PC-3 (cell line): Measurements from ENCODE around the gene CDC37L1. TPM values are rescaled to one million over a fixed set of nuclear protein-coding genes. Genes with fewer than 3 reads are reported as not detected.

Experiments
- ATAC-seq: fragments of 200-7000 bp; cut with Tn5 transposase; 2 replicates; pipeline ENCODE4 v1.9.1; 2020; ENCODE audit warnings: mild to moderate bottlenecking, moderate library complexity
- BruUV-seq: library from RNA; stranded (reverse); fragments of 400-500 nt; replicated peaks from 2 replicates; lab custom pipeline; 2021; lab: Mats Ljungman, UMichigan
- CTCF ChIA-PET: fragments of 300-600 bp; sonication (Branson Sonifier 250); formaldehyde crosslinking; loops from one replicate; lab custom pipeline; 2022; ENCODE audit warnings: antibody characterized with exemption; lab: Charles Lee
- POLR2A ChIA-PET: fragments of 300-600 bp; sonication (Branson Sonifier 250); formaldehyde crosslinking; loops from one replicate; lab custom pipeline; 2022; ENCODE audit warnings: antibody characterized with exemption; ENCODE audit not compliant: unreplicated experiment; lab: Charles Lee
- DNase-seq: peaks from one replicate; pipeline ENCODE4 v3.0.0-alpha.2; 2015
- H2AFZ ChIP-seq: fragments of 300-600 bp; sonication (generic); 2 replicates; pipeline ENCODE4 v1.6.0; 2016; ENCODE audit warnings: antibody characterized with exemption, low read length
- H3F3A ChIP-seq: fragments of 300-600 bp; sonication (generic); one replicate; pipeline ENCODE4 v1.6.0; 2017; ENCODE audit warnings: antibody characterized with exemption, low read length, control low read depth, mild to moderate bottlenecking; ENCODE audit not compliant: unreplicated experiment
- H3K27ac ChIP-seq: fragments of 300-600 bp; sonication (generic); 2 replicates; pipeline ENCODE4 v1.5.1; 2016; ENCODE audit warnings: mild to moderate bottlenecking, low read length
- H3K27me3 ChIP-seq: fragments of 300-600 bp; sonication (generic); 2 replicates; pipeline ENCODE4 v1.6.1; 2016; ENCODE audit warnings: low read length, mixed read lengths
- H3K36me3 ChIP-seq: fragments of 300-600 bp; sonication (generic); 2 replicates; pipeline ENCODE4 v1.6.1; 2016; ENCODE audit warnings: low read depth, mixed run types, low read length, mixed read lengths
- H3K4me1 ChIP-seq: fragments of 300-600 bp; sonication (generic); 2 replicates; pipeline ENCODE4 v1.5.1; 2016; ENCODE audit warnings: low read length; ENCODE audit not compliant: insufficient read depth
- H3K4me2 ChIP-seq: fragments of 300-600 bp; sonication (generic); 2 replicates; pipeline ENCODE4 v1.6.0; 2016; ENCODE audit warnings: low read length
- H3K4me3 ChIP-seq: fragments of 300-600 bp; sonication (generic); 2 replicates; pipeline ENCODE4 v1.5.1; 2016; ENCODE audit warnings: mild to moderate bottlenecking, low read length, mixed read lengths
- H3K79me2 ChIP-seq: fragments of 300-600 bp; sonication (generic); 2 replicates; pipeline ENCODE4 v1.6.1; 2017; ENCODE audit warnings: low read length, mixed read lengths
- H3K9ac ChIP-seq: fragments of 300-600 bp; sonication (generic); 2 replicates; pipeline ENCODE4 v1.6.0; 2016; ENCODE audit warnings: mild to moderate bottlenecking, low read length
- H3K9me2 ChIP-seq: fragments of 300-600 bp; sonication (generic); replicated peaks from 2 replicates; pipeline ENCODE4 v1.6.1; 2016; ENCODE audit warnings: mixed run types, low read length, mixed read lengths
- H3K9me3 ChIP-seq: fragments of 300-600 bp; sonication (generic); 2 replicates; pipeline ENCODE4 v1.6.1; 2016; ENCODE audit warnings: low read length, mixed read lengths
- H4K20me1 ChIP-seq: fragments of 300-600 bp; sonication (generic); 2 replicates; pipeline ENCODE4 v1.6.1; 2016; ENCODE audit warnings: low read length, mixed read lengths
- CTCF ChIP-seq: fragments of 300-600 bp; sonication (generic); conservative IDR thresholded peaks from 2 replicates; pipeline ENCODE4 v1.5.1; 2017; ENCODE audit warnings: antibody characterized with exemption, low read depth, mild to moderate bottlenecking, low read length
- EZH2 ChIP-seq: fragments of 300-600 bp; sonication (generic); IDR thresholded peaks from one replicate; pipeline ENCODE4 v1.6.1; 2017; ENCODE audit warnings: antibody characterized with exemption, mild to moderate bottlenecking, low read length; ENCODE audit not compliant: unreplicated experiment
- EZH2phosphoT487 ChIP-seq: fragments of 300-600 bp; sonication (generic); IDR thresholded peaks from 2 replicates; pipeline ENCODE4 v1.6.1; 2018; ENCODE audit warnings: mild to moderate bottlenecking, antibody characterized with exemption, low read length, borderline replicate concordance
- intact Hi-C: fragments of 100-400 bp; cut with micrococcal nuclease; formaldehyde crosslinking; loops from 2 replicates; pipeline ENCODE4 v1.9.0; 2023
- total RNA-seq: library from RNA; depleted of rRNA; stranded (reverse); fragments of >200 nt; gene quantifications from 2 replicates; pipeline ENCODE4 v1.2.3, GENCODE V29; 2014

The CDC37L1 gene
- total RNA-seq, 1 experiment from 2014 or later: 5.1 TPM

- TF ChIP-seq CTCF: no peak
- no peak for TF ChIP-seq EZH2phosphoT487
- TF ChIP-seq EZH2: no peak
- H3K27ac ChIP-seq: peak overlapping the region; percentile 56
- intact Hi-C loops: loop anchor here (2.0 to 5.0 kb wide), 2 partner anchors 62 to 78 kb away; partner anchors contain the start of genes CDC37L1 and PLPP6
- H3K4me1 ChIP-seq: peaks cover 15% of the 10 kb centered on the region; the same call in 1 of the 2 replicates
- peak overlapping the region; percentile 92 for H2AFZ ChIP-seq
- ATAC-seq: no peak; the same call in 1 of the 2 replicates
- no peaks in the 10 kb centered on the region for H3F3A ChIP-seq
- POLR2A ChIA-PET: no interaction called here
- H3K4me2 ChIP-seq: peak overlapping the region; percentile 99
- H3K4me3 ChIP-seq: peak overlapping the region; percentile 96
- peak; percentile 27 for DNase-seq
- no peaks in the 10 kb centered on the region for H3K27me3 ChIP-seq
- CTCF ChIA-PET: no interaction called here
- H3K9me2 ChIP-seq: no peaks in the 10 kb centered on the region
- no peaks in the 10 kb centered on the region for H3K9me3 ChIP-seq
- H3K36me3 ChIP-seq: no peaks in the 10 kb centered on the region
- no peaks in the 10 kb centered on the region for H4K20me1 ChIP-seq
- no TSS peak for BruUV-seq
- H3K9ac ChIP-seq: peak overlapping the region; percentile 86
- H3K79me2 ChIP-seq: peaks cover 49% of the 10 kb centered on the region
Measured at GRCh38 chr9:4740388-4740637, 60.9 kb downstream of the CDC37L1 start.

- ChIA-PET CTCF (no interaction called here), POLR2A (interaction anchor here (0.7 kb wide), 1 partner anchor 1139 kb away, joined by 3 read pairs; no protein-coding TSS in a partner anchor)
- no peaks in the 10 kb centered on the region for H3K27me3 ChIP-seq
- peak within 1 kb of the TSS; percentile 56 for H3K27ac ChIP-seq
- peaks cover 15% of the 10 kb centered on the region; the same call in 1 of the 2 replicates for H3K4me1 ChIP-seq
- H3K79me2 ChIP-seq: peaks cover 49% of the 10 kb centered on the region
- peak within 1 kb of the TSS; percentile 99 for H3K4me2 ChIP-seq
- no peaks in the 10 kb centered on the region for H3K9me2 ChIP-seq
- H2AFZ ChIP-seq: peak within 1 kb of the TSS; percentile 92
- H3K4me3 ChIP-seq: peak within 1 kb of the TSS; percentile 96
- H3K9ac ChIP-seq: peak within 1 kb of the TSS; percentile 86
- intact Hi-C loops: loop anchor here (2.0 to 5.0 kb wide), 2 partner anchors 62 to 78 kb away; partner anchors contain the start of genes CDC37L1 and PLPP6
- no peak for TF ChIP-seq EZH2phosphoT487
- TF ChIP-seq CTCF: no peak
- H3K36me3 ChIP-seq: no peaks in the 10 kb centered on the region
- no peaks in the 10 kb centered on the region for H3F3A ChIP-seq
- no peaks in the 10 kb centered on the region for H3K9me3 ChIP-seq
- ATAC-seq: peak; percentile 87
- BruUV-seq: no TSS peak
- DNase-seq: peak; percentile 72
- no peaks in the 10 kb centered on the region for H4K20me1 ChIP-seq
Measured at GRCh38 chr9:4740638-4741364, 61.4 kb downstream of the CDC37L1 start, which contains the start of gene AK3. Gene AK3 (minus strand): TSS chr9:4741202. CDS start chr9:4741087, 115 bp downstream.
